ENCODE data around the gene ARHGAP8.

DNA sequence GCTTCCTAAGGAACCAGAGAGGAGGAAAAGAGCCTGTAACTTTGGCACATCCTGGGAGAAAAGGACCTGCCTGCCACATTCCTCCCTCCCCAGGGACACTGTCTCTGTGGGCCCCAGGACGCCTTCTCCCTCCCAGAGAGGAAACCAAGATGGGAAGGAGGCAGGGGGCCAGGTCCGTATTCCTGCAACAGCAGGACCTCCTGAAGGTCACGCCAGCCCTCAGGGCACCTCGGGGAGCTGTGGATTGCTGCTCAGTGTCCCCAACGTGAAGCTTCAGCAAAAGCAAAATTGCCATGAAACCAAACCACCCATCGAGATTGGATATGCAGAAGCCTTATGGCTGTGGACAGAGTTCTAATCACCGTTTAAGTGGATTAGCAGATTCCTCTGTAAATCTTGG lies 86.7 kb downstream of the ARHGAP8 start:
- TF ChIP-seq POLR2AphosphoS5 (IDR thresholded peaks at IDR 0.05; ENCODE audit: borderline replicate concordance, low read depth, low read length) (no peak), EZH2 (IDR thresholded peaks at IDR 0.05) (no peak), FOXP2 (optimal IDR thresholded peaks at IDR 0.05; ENCODE audit: control extremely low read depth, extremely low read length, insufficient read depth) (no peak)

All from SK-N-MC (cell line).